HepG2 (cell line): Measurements from ENCODE around the gene MIDN. TPM values are rescaled to one million over a fixed set of nuclear protein-coding genes. Genes with fewer than 3 reads are reported as not detected.
A peak's percentile ranks its signal among the peaks of the same experiment; 100 is the strongest.

Source experiments
- FOXM1 ChIP-seq: sonication (generic); formaldehyde crosslinking; IDR thresholded peaks from 2 replicates; pipeline ENCODE4 v1.5.0; 2020; ENCODE audit warnings: missing genetic modification reagents
- FOXO4 ChIP-seq: sonication (generic); formaldehyde crosslinking; conservative IDR thresholded peaks from 2 replicates; pipeline ENCODE4 v1.8.1; 2023; ENCODE audit warnings: missing genetic modification reagents
- GMEB1 ChIP-seq: sonication (generic); formaldehyde crosslinking; IDR thresholded peaks from 2 replicates; pipeline ENCODE4 v1.5.1; 2020; ENCODE audit warnings: missing genetic modification reagents, mild to moderate bottlenecking, borderline replicate concordance
- IRF1 ChIP-seq: sonication (generic); formaldehyde crosslinking; IDR thresholded peaks from 2 replicates; pipeline ENCODE4 v1.4.0; 2020; ENCODE audit warnings: low read depth, mild to moderate bottlenecking, missing genetic modification reagents
- JUN ChIP-seq: sonication (generic); formaldehyde crosslinking; IDR thresholded peaks from 2 replicates; pipeline ENCODE4 v1.4.0; 2020; ENCODE audit warnings: mild to moderate bottlenecking, missing genetic modification reagents
- MTF2 ChIP-seq: sonication (generic); formaldehyde crosslinking; IDR thresholded peaks from 2 replicates; pipeline ENCODE4 v1.5.0; 2020; ENCODE audit warnings: missing genetic modification reagents, borderline replicate concordance
- NFATC3 ChIP-seq: sonication (generic); formaldehyde crosslinking; IDR thresholded peaks from 2 replicates; pipeline ENCODE4 v1.5.1; 2020; ENCODE audit warnings: mild to moderate bottlenecking, missing genetic modification reagents
- PAXIP1 ChIP-seq: sonication (generic); formaldehyde crosslinking; conservative IDR thresholded peaks from 2 replicates; pipeline ENCODE4 v1.4.0; 2020; ENCODE audit warnings: mild to moderate bottlenecking, missing genetic modification reagents, moderate library complexity
- POLR2G ChIP-seq: fragments of 200-400 bp; formaldehyde crosslinking; IDR thresholded peaks from 2 replicates; pipeline ENCODE4 v1.6.1; 2018; ENCODE audit warnings: mild to moderate bottlenecking, low read depth, low read length, moderate library complexity
- PRDM4 ChIP-seq: sonication (generic); formaldehyde crosslinking; IDR thresholded peaks from 2 replicates; pipeline ENCODE4 v1.9.0; 2021; ENCODE audit warnings: missing genetic modification reagents, borderline replicate concordance
- RAD51 ChIP-seq: fragments of 450-650 bp; IDR thresholded peaks from 2 replicates; pipeline ENCODE4 v1.6.1; 2016; ENCODE audit warnings: borderline replicate concordance
- STAG1 ChIP-seq: sonication (generic); formaldehyde crosslinking; IDR thresholded peaks from 2 replicates; pipeline ENCODE4 v1.4.0; 2020; ENCODE audit warnings: missing genetic modification reagents
- ZFP82 ChIP-seq: sonication (generic); formaldehyde crosslinking; IDR thresholded peaks from 2 replicates; pipeline ENCODE4 v1.5.1; 2020; ENCODE audit warnings: mild to moderate bottlenecking, missing genetic modification reagents, borderline replicate concordance
- ZFY ChIP-seq: sonication (generic); formaldehyde crosslinking; IDR thresholded peaks from 2 replicates; pipeline ENCODE4 v1.4.0; 2020; ENCODE audit warnings: missing genetic modification reagents
- ZNF33B ChIP-seq: sonication (generic); formaldehyde crosslinking; IDR thresholded peaks from 2 replicates; pipeline ENCODE4 v1.5.1; 2020; ENCODE audit warnings: mild to moderate bottlenecking, missing genetic modification reagents
- ZNF747 ChIP-seq: sonication (generic); formaldehyde crosslinking; IDR thresholded peaks from 2 replicates; pipeline ENCODE4 v1.8.1; 2023; ENCODE audit warnings: missing genetic modification reagents, mild to moderate bottlenecking, borderline replicate concordance
- ZSCAN20 ChIP-seq: sonication (generic); formaldehyde crosslinking; IDR thresholded peaks from 2 replicates; pipeline ENCODE4 v1.4.0; 2020; ENCODE audit warnings: missing genetic modification reagents, mild to moderate bottlenecking, borderline replicate concordance
- ZSCAN22 ChIP-seq: sonication (generic); formaldehyde crosslinking; IDR thresholded peaks from 2 replicates; pipeline ENCODE4 v1.4.0; 2020; ENCODE audit warnings: mild to moderate bottlenecking, missing genetic modification reagents
- ZSCAN25 ChIP-seq: sonication (generic); formaldehyde crosslinking; IDR thresholded peaks from 2 replicates; pipeline ENCODE4 v1.8.0; 2022; ENCODE audit warnings: mild to moderate bottlenecking, missing genetic modification reagents
- polyA plus RNA-seq, 8 experiments: library from polyadenylated mRNA; depleted of rRNA in 3 of 8; stranded (reverse) in 7 of 8; unstranded in 1 of 8; fragments of >200 nt; fragmentation: Illumina TruSeq in 4 of 8; extraction: Trizol in 4 of 8; gene quantifications; 2 replicates each; pipeline versions ENCODE4 v1.2.1 to v1.2.3, GENCODE V29; 2011 to 2016; ENCODE audit warnings: low read depth in 4 of 8, missing spikeins in 1 of 8, mixed read lengths in 1 of 8; ENCODE audit not compliant: insufficient read depth in 1 of 8
- total RNA-seq, 5 experiments: library from RNA; depleted of rRNA; stranded (reverse); fragments of >200 nt; fragmentation: Illumina TruSeq; extraction: Trizol; gene quantifications; 2 replicates each; pipeline ENCODE4 v1.2.3, GENCODE V29; 2016; ENCODE audit warnings: low read depth in 1 of 5

The MIDN gene
- total and polyA plus RNA-seq, 2 of the 13 experiments (the other 11 are each of a cell fraction or from before 2014, with no cell fraction given): 8.4 to 18.0 TPM

- TF ChIP-seq ZFP82 (CRISPR knock-in tag) (no peak), IRF1 (CRISPR knock-in tag) (no peak), ZFY (CRISPR knock-in tag) (no peak), PAXIP1 (CRISPR knock-in tag) (peak; percentile 80), GMEB1 (CRISPR knock-in tag) (no peak; the same call in 1 of the 2 replicates), FOXO4 (no peak), FOXM1 (no peak), ZNF33B (CRISPR knock-in tag) (no peak), ZSCAN25 (no peak; the same call in 1 of the 2 replicates), RAD51 (no peak), ZSCAN20 (CRISPR knock-in tag) (no peak), MTF2 (no peak), NFATC3 (CRISPR knock-in tag) (no peak), POLR2G (peak; percentile 41), ZNF747 (CRISPR knock-in tag) (no peak), STAG1 (CRISPR knock-in tag) (no peak), PRDM4 (CRISPR knock-in tag) (no peak), JUN (no peak), ZSCAN22 (no peak)
These were observed 3.9 kb downstream of the MIDN start (continued) for GRCh38 chr19:1252221-1252820.
